ENCODE data around the gene IL22RA1. TPM values are rescaled to one million over a fixed set of nuclear protein-coding genes. Genes with fewer than 3 reads are reported as not detected.

The IL22RA1 gene
- total and polyA plus RNA-seq, 10 of the 15 experiments (the other 5 are each of a cell fraction or from before 2014, with no cell fraction given): not detected

GRCh38 chr1:24109166-24109483, 33.8 kb downstream of the IL22RA1 start:
- BruUV-seq (replicated peaks): no TSS peak
- Histone ChIP-seq H3K79me2 (ENCODE audit: control insufficient read depth, insufficient read depth, low read length) (no peaks in the 10 kb centered on the region), H3K27me3 (replicated peaks in 1 of 2; ENCODE audit: control insufficient read depth in 2 of 2, insufficient read depth in 2 of 2, low read length in 1 of 2) (no peaks in the 10 kb centered on the region; a peak in 3 of 4 replicates), H3K4me3 (no peak overlapping the region), H4K20me1 (ENCODE audit: control insufficient read depth, insufficient read depth) (no peaks in the 10 kb centered on the region), H3K9ac (ENCODE audit: control insufficient read depth, insufficient read depth, low read length) (no peak overlapping the region), H3K9me3 (replicated peaks; ENCODE audit: control insufficient read depth, insufficient read depth, low read length) (no peaks in the 10 kb centered on the region), H3K36me3 (ENCODE audit: control insufficient read depth in 2 of 2, insufficient read depth in 2 of 2, low read length in 1 of 2) (no peaks in the 10 kb centered on the region), H2AFZ (ENCODE audit: control insufficient read depth, low read depth, low read length) (no peak overlapping the region), H3K4me2 (ENCODE audit: control insufficient read depth, insufficient read depth) (no peak overlapping the region), H3K27ac (ENCODE audit: control insufficient read depth, insufficient read depth) (no peak overlapping the region), H3K4me1 (ENCODE audit: control insufficient read depth, insufficient read depth, low read length) (no peaks in the 10 kb centered on the region)
- CTCF ChIA-PET: no interaction called here
- SMC1A ChIA-PET (ENCODE audit: uncharacterized antibody, unreplicated experiment): no interaction called here
- no peak for FAIRE-seq
- WGBS (ENCODE audit: insufficient coverage, insufficient replicate concordance, low lambda C conversion rate, missing lambda C conversion rate): 0% methylated on average over 1 of the region's 1 CpG
- ATAC-seq: no peak
- in situ Hi-C loops (cut with MboI): no loop called here
- RAD21 ChIA-PET (ENCODE audit: unreplicated experiment): no interaction called here
- intact Hi-C loops (cut with micrococcal nuclease; ENCODE audit: unreplicated experiment): no loop called here
- no peak for DNase-seq (ENCODE audit: low read depth, low spot score)
- POLR2A ChIA-PET: no interaction called here
- TF ChIP-seq PML (IDR thresholded peaks at IDR 0.05; ENCODE audit: low read length) (no peak), TCF7 (IDR thresholded peaks at IDR 0.05; ENCODE audit: borderline replicate concordance) (no peak), RB1 (IDR thresholded peaks at IDR 0.05; ENCODE audit: borderline replicate concordance) (no peak), MYC (IDR thresholded peaks at IDR 0.05; ENCODE audit: insufficient read depth, insufficient read length, insufficient replicate concordance, low read length, severe bottlenecking) (no peak), MLLT1 (IDR thresholded peaks at IDR 0.05) (no peak), CREM (IDR thresholded peaks at IDR 0.05; ENCODE audit: low read depth) (no peak), NR2C2 (IDR thresholded peaks at IDR 0.05; ENCODE audit: borderline replicate concordance, control insufficient read depth, insufficient read length, low read depth) (no peak)
- TF ChIP-seq, protein P1, sequence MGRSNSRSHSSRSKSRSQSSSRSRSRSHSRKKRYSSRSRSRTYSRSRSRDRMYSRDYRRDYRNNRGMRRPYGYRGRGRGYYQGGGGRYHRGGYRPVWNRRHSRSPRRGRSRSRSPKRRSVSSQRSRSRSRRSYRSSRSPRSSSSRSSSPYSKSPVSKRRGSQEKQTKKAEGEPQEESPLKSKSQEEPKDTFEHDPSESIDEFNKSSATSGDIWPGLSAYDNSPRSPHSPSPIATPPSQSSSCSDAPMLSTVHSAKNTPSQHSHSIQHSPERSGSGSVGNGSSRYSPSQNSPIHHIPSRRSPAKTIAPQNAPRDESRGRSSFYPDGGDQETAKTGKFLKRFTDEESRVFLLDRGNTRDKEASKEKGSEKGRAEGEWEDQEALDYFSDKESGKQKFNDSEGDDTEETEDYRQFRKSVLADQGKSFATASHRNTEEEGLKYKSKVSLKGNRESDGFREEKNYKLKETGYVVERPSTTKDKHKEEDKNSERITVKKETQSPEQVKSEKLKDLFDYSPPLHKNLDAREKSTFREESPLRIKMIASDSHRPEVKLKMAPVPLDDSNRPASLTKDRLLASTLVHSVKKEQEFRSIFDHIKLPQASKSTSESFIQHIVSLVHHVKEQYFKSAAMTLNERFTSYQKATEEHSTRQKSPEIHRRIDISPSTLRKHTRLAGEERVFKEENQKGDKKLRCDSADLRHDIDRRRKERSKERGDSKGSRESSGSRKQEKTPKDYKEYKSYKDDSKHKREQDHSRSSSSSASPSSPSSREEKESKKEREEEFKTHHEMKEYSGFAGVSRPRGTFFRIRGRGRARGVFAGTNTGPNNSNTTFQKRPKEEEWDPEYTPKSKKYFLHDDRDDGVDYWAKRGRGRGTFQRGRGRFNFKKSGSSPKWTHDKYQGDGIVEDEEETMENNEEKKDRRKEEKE (IDR thresholded peaks at IDR 0.05): no peak
- TF ChIP-seq, protein P2, sequence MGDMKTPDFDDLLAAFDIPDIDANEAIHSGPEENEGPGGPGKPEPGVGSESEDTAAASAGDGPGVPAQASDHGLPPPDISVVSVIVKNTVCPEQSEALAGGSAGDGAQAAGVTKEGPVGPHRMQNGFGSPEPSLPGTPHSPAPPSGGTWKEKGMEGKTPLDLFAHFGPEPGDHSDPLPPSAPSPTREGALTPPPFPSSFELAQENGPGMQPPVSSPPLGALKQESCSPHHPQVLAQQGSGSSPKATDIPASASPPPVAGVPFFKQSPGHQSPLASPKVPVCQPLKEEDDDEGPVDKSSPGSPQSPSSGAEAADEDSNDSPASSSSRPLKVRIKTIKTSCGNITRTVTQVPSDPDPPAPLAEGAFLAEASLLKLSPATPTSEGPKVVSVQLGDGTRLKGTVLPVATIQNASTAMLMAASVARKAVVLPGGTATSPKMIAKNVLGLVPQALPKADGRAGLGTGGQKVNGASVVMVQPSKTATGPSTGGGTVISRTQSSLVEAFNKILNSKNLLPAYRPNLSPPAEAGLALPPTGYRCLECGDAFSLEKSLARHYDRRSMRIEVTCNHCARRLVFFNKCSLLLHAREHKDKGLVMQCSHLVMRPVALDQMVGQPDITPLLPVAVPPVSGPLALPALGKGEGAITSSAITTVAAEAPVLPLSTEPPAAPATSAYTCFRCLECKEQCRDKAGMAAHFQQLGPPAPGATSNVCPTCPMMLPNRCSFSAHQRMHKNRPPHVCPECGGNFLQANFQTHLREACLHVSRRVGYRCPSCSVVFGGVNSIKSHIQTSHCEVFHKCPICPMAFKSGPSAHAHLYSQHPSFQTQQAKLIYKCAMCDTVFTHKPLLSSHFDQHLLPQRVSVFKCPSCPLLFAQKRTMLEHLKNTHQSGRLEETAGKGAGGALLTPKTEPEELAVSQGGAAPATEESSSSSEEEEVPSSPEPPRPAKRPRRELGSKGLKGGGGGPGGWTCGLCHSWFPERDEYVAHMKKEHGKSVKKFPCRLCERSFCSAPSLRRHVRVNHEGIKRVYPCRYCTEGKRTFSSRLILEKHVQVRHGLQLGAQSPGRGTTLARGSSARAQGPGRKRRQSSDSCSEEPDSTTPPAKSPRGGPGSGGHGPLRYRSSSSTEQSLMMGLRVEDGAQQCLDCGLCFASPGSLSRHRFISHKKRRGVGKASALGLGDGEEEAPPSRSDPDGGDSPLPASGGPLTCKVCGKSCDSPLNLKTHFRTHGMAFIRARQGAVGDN (IDR thresholded peaks at IDR 0.05): no peak
